Mucosa of rectum (tissue), 2 donors: ENCODE data around the gene S1PR1.

Source experiments
- H3K27ac ChIP-seq, 2 donors: one replicate each; pipeline ENCODE4 v1.7.0; 2013; ENCODE audit warnings: inconsistent platforms in 2 of 2, low read depth in 2 of 2, low read length in 2 of 2
- H3K27me3 ChIP-seq, 2 donors: one replicate each; pipeline ENCODE4 v1.7.0; 2013; ENCODE audit warnings: low read length in 2 of 2; ENCODE audit not compliant: control insufficient read depth in 2 of 2, insufficient read depth in 2 of 2
- H3K36me3 ChIP-seq, 2 donors: one replicate each; pipeline ENCODE4 v1.7.0; 2013; ENCODE audit warnings: low read length in 2 of 2; ENCODE audit not compliant: control insufficient read depth in 2 of 2, insufficient read depth in 2 of 2
- H3K4me1 ChIP-seq, 2 donors: one replicate each; pipeline ENCODE4 v1.7.0; 2013; ENCODE audit warnings: low read length in 2 of 2, mild to moderate bottlenecking in 1 of 2; ENCODE audit not compliant: control insufficient read depth in 2 of 2, insufficient read depth in 2 of 2
- H3K4me3 ChIP-seq, 2 donors: one replicate each; pipeline ENCODE4 v1.7.0; 2013; ENCODE audit warnings: low read length in 2 of 2
- H3K9ac ChIP-seq, 2 donors: one replicate each; pipeline ENCODE4 v1.7.0; 2013; ENCODE audit warnings: low read length in 2 of 2, low read depth in 1 of 2, mild to moderate bottlenecking in 1 of 2
- H3K9me3 ChIP-seq, 2 donors: one replicate each; pipeline ENCODE4 v1.7.0; 2013; ENCODE audit warnings: low read length in 2 of 2; ENCODE audit not compliant: control insufficient read depth in 2 of 2
- donor health status: healthy.
- donor health status: Normal muscosa, but diverticular disease.

S1PR1 gene

GRCh38 chr1:101285922-101286570 lies 49.2 kb downstream of the S1PR1 start:
- no peaks in the 10 kb centered on the region for H3K4me1 ChIP-seq
- H3K27ac ChIP-seq: no peak overlapping the region
- no peaks in the 10 kb centered on the region for H3K9me3 ChIP-seq
- H3K27me3 ChIP-seq: peaks cover 0 to under 1% of the 10 kb centered on the region in 2 donors
- H3K9ac ChIP-seq: no peak overlapping the region
- no peak overlapping the region for H3K4me3 ChIP-seq
- no peaks in the 10 kb centered on the region for H3K36me3 ChIP-seq

GRCh38 chr1:101288491-101288944 lies 51.7 kb downstream of the S1PR1 start:
- Histone ChIP-seq H3K4me3 (no peak overlapping the region), H3K27ac (no peak overlapping the region), H3K9me3 (no peaks in the 10 kb centered on the region), H3K27me3 (peaks cover 0 to 3% of the 10 kb centered on the region in 2 donors), H3K36me3 (no peaks in the 10 kb centered on the region), H3K9ac (no peak overlapping the region), H3K4me1 (peaks cover 0 to 2% of the 10 kb centered on the region in 2 donors)

- no peak overlapping the region for H3K4me3 ChIP-seq
- no peak overlapping the region for H3K27ac ChIP-seq
- no peaks in the 10 kb centered on the region for H3K9me3 ChIP-seq
- H3K4me1 ChIP-seq: peaks cover 0 to 2% of the 10 kb centered on the region in 2 donors
- H3K36me3 ChIP-seq: no peaks in the 10 kb centered on the region
- peaks cover 3% of the 10 kb centered on the region in 2 donors for H3K27me3 ChIP-seq
- H3K9ac ChIP-seq: no peak overlapping the region
Observed at GRCh38 chr1:101290119-101290921, 53.5 kb downstream of the S1PR1 start.
